HG03442 (cell line): ENCODE results near the gene NDUFS2.
"Not testable (repeated sequence)": the region's sequence is repeated elsewhere in the genome, so short reads cannot be mapped to it uniquely, and the experiment has no call there.

ENCODE experiments used
- ATAC-seq: cut with Tn5 transposase; IDR thresholded peaks from one replicate; pipeline ENCODE4 v1.9.1; 2021; ENCODE audit warnings: mild to moderate bottlenecking, moderate library complexity; ENCODE audit not compliant: unreplicated experiment

NDUFS2 gene

DNA sequence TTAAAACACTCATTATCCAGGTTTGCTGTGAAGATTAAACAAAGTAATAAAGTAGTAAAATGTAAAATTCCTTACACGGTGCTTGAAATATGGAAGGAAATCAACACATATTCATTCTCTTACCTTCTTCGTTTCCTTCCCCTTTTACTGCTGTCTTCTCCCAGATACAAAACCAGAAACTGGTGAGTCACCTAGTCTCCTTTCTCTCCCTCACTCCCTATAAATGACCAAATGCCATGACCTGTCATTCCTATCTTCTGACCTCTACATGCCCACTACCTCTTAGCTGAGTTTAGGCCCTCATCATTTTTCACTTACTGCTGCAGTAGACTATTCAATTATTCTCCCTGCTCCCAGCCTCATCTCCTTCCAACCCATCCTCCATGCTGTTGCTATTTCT, 40.1 kb downstream of the NDUFS2 start:
- ATAC-seq = no peak

DNA sequence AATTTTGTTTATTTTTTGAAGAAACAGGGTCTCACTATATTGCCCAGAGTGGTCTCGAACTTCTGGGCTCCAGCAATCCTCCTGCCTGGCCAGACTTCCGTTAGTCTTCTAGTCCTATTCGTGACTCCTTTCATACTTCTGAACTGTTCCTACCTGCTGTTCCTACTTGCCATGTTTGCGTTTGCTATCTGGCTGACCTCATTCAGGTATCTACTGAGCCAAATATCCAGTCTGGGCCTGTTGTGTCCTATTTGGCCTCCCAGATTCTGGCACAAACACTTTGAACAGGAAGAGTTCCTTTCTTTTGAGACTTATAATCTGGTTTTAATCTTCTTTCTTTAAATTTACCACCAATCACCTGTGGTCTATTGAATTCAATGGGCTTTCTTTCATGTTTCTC, 42.7 kb downstream of the NDUFS2 start:
- ATAC-seq = no peak

DNA sequence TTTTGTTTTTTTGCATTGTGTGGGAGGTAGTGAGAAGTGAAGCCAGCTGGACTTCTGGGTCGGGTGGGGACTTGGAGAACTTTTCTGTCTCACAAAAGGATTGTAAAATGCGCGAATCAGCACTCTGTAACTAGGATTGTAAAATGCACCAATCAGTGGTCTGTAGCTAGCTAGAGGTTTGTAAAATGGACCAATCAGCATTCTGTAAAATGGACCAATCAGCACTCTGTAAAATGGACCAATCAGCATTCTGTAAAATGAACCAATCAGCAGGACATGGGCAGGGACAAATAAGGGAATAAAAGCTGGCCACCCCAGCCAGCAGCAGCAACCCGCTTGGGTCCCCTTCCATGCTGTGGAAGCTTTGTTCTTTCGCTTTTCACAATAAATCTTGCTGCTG, 47.9 kb downstream of the NDUFS2 start:
- ATAC-seq = not testable (repeated sequence)

DNA sequence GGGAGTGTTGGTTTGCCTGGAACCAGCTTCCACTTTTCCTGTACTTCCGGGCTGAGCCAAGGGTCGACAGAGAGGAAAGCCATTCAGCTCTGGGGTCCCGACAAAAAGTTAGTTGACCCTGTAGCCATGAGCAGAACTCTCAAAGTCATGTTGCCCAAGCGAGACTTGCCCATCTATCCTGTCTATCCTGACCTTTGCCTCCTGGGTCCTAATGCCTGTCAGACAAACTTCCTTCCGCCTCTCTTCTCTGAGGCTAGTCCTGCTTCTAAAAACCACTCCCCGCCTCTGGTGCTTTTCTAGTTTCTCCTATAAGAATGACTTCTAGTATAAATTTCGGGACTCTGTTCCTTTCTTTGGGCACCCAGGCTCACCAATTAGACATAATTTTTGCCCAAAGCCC, 48.7 kb downstream of the NDUFS2 start:
- no peak for ATAC-seq

DNA sequence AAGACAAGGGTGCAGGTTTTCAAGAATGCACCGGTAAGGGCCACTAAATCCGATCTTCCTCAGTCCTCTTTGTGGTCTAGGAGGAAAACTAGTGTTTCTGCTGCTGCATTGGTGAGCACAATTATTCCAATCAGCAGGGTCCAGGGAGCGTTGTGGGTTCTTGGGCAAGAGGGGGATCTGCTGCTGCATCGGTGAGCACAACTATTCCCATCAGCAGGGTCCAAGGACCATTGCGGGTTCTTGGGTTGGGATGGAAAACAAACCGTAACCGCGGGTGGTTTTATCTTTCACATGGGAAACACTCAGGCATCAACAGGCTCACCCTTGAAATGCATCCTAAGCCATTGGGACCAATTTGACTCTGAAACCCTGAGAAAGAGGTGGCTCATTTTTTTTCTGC, 49.4 kb downstream of the NDUFS2 start:
- ATAC-seq = no peak

DNA sequence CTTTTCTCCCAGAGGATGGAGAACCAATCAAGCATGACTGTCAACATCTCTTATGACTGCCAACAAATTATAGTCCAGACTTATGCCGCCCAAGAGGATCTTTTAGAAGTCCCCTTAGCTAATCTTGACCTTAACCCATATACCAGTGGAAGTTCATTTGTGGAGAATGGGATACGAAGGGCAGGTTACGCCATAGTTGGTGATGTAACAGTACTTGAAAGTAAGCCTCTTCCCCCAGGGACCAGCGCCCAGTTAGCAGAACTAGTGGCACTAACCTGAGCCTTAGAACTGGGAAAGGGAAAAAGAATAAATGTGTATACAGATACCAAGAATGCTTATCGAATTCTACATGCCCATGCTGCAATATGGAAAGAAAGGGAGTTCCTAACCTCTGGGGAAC, 53.1 kb downstream of the NDUFS2 start:
- ATAC-seq = not testable (repeated sequence)

DNA sequence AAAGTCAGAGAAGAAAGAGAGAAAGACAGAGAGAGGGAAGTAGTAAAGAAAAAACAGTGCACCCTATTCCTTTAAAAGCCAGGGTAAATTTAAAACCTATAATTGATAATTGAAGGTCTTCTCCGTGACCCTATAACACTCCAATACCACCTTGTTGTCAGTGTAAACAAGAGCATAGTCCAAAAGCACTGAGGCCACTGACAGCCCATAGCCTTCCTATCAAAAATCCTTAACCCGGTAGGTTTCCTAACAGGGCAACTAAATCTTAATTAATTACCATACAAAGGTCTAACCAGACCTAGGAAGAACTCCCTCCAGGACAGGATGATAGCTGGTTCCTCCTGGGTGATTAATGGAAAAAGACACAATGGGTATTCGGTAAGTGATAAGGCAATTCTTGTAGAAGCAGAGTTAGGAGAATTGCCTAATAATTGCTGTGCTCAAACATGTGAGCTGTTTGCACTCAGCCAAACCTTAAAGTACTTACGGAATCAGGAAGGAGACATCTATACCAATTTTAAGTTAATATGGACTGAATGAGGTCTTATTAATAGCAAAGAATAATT, 53.9 kb downstream of the NDUFS2 start:
- not testable (repeated sequence) for ATAC-seq

DNA sequence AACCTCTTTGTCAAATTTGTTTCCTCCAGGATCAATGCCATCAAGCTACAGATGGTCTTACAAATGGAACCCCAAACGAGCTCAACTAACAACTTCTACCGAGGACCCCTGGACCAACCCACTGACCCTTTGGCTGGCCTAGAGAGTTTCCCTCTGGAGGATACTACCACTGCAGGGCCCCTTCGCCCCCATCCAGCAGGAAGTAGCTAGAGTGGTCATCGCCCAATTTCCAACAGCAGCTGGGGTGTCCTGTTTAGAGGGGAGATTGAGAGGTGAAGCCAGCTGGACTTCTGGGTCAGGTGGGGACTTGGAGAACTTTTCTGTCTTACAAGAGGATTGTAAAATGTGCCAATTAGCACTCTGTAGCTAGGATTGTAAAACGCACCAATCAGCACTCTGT, 54.9 kb downstream of the NDUFS2 start:
- not testable (repeated sequence) for ATAC-seq

DNA sequence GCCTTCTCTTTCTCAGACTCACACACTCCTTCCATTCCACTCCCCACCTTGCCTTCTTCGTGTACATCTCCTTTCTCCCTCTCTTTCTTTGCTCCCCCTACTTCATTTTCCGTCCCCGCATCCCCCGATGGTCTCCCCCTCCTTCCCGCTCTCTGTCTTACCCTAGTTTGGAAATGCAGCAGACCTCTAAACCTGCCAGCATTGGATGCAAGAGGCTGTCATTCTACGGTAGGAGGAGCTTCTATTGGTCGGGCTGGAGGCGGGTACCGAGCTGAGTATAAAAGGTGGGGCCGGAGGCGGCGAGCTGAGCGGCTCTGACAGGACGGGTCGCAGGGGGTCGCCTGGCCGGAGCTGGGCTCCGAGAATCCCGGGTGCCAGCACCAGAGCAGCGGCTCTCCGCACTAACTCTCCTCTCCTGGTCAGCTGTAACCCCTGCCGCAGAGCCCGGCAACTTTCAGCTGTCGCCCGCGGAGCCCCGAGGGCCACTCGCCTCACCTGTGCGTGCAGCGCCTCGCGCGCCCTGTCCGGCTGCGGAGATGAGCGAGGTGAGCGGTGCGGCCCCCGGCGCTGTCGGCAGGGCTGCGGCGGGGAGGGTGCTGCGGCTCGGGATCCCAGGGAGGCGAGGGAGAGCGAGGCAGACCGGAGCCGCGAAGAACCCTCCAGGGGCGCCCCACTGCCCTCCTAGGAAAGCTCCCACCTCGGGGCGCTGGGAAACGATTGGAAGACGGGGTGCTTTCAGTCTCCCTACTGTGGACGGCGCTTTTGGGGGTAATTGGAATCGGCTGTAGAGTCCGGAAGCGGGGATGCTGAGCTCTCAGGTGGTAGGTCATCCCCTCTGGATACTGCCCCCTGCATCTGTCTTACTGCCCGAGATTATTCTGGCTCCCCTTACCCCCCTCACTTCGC, 56.5 kb downstream of the NDUFS2 start, which contains the start of gene PCP4L1:
PCP4L1 (plus strand) TSS at position 307 of the 906 bp plus-strand sequence; CDS start at position 537, 230 bp downstream.
- peak; percentile 65 for ATAC-seq

DNA sequence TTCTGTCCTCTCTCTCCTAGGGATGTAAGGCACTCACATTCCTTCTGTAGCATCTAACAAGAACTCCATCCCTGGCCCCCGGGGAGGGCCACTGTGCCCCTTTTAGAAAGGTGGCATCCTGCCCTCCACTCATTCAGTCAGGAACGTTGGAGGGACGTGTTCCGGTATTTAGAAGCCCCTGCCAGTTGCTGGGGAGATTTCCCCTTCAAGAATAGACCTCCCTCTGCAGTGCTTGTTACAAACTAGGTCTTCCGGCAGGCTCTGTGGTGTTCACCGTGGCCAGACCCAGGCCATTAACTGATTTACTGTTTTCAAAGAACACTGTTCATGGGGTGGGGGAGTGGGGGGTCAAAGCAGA, 57.2 kb downstream of the NDUFS2 start:
- no peak for ATAC-seq

DNA sequence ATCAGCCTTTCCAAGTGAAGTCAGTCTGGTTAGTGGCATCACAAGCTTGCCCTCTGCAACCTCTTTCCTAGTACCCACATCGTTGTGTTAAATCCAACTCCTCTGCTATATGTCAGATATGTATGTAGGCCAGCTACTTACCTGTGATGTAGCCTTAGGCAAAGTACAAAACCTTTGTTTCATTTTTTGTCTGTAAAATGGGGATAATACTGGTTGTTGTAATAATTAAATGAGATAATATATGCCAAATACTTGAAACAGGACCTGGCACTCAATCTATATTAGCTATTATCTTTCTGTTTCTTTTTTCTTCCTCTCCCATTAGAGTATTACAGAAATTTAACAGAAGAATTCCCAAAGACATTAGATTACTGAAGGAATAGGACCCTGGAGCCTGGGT, 57.6 kb downstream of the NDUFS2 start:
- no peak for ATAC-seq

DNA sequence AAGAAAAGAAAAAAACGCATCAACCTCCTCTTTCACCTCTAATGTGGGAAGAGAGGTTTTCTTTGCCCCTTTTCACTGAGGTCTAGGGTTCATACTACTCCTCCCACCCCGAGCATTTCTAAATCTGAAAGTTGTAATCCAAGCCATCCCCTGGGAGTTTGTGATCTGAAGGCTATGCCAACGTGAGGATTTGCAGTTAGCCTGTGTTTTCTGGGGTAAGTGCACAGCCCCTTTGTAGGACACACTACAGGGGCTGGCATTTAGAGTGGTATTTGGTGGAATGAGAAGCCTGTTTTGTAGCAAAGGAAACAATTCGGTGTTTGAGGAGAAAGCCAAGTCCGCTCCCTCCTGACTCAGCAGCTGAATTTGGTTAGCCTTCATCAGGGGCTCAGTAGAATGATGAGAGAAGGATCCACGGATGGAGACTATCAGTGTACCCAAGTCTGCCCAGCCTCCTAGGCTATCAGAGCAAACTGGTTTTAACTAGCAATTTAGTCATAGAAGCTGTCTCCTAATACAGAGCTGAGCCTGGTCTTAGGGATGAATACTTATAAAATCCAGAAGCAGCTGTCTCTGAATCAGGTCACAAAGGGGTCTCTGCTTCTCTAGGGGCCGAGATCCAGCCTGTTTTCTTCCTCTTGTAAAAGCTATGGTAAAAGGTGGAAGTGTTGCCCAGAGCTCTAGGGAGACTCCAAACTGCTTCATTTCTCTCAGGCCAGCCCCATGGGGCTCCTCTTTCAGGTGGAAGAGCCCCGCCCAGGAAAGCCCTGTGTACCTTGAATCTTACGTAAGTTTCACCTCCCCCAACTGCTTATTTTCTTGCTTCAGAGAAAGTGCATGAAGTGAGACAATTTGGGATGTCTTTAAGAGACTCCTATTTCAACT, 58.5 kb downstream of the NDUFS2 start:
- no peak for ATAC-seq

DNA sequence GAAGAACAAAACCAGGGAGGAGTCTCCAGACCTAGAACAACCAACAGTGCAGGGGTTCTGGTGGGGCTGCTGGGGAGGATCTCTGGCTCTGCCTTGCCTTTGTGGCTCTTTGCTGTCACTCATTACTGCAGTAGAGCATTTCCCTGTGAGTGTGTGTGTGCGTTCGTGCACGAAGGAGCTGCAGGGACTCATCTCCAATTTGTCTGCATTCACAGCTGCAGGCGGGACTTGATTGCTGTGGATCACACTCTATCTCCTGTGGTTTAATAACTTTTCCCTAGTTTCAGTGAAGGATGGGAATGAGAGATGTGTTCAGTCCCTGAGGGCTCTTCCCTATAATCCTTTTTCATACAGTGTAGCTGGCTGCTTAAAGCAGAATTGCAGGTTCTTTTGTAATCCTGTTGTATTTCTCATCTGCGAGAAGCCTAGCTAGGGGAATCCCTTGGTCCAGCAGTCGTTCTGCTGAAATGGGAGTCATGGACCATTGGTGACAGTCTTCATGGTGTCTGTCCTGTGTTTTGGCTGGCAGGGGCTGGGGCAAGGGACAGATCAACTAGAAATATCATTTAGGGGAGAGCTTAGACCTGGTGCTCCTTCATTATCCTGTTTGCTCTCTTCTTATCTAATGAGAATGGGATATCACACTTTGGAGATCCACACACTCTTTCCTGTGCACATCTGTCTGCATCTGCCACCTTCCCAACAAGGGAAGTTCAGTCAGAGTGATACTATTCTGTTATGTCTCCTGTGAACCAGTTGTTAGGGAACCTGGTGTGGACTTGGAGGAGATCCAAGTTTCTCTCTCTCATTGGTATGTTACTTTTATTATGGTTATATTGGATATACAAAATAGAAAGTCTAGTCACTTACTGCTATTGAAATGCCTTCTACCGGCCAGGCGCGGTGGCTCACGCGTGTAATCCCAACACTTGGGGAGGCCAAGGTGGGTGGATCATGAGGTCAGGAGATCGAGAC, 59.4 kb downstream of the NDUFS2 start:
- no peak for ATAC-seq
